ENCODE results near the gene FOXC1. TPM values are rescaled to one million over a fixed set of nuclear protein-coding genes. Genes with fewer than 3 reads are reported as not detected.

The FOXC1 gene
- total and polyA plus RNA-seq, 2 donors, result 4.2 to 7.3 TPM

- WGBS, result 97% methylated on average over 8 of the region's 8 CpGs
- Histone ChIP-seq H3K36me3 (ENCODE audit: insufficient read depth) (no peaks in the 10 kb centered on the region), H3K27ac (ENCODE audit: low read depth) (no peak overlapping the region), H3K4me1 (ENCODE audit: insufficient read depth) (peaks cover 2% of the 10 kb centered on the region), H3K4me3 (ENCODE audit: low read depth, low read length) (no peak overlapping the region)
- DNase-seq (ENCODE audit: extremely low spot score), result no peak
Observed at GRCh38 chr6:1622851-1623768, 13.4 kb downstream of the FOXC1 start.

GRCh38 chr6:1623769-1624057 is 14.0 kb downstream of the FOXC1 start:
- H3K4me1 ChIP-seq (ENCODE audit: insufficient read depth), result peaks cover 2% of the 10 kb centered on the region
- no peak for DNase-seq (ENCODE audit: extremely low spot score)
- no peak overlapping the region for H3K27ac ChIP-seq (ENCODE audit: low read depth)
- no peaks in the 10 kb centered on the region for H3K36me3 ChIP-seq (ENCODE audit: insufficient read depth)
- 80% methylated on average over 12 of the region's 12 CpGs for WGBS
- H3K4me3 ChIP-seq (ENCODE audit: low read depth, low read length), result no peak overlapping the region

GRCh38 chr6:1624058-1624850 is 14.5 kb downstream of the FOXC1 start:
- Histone ChIP-seq H3K4me1 (ENCODE audit: insufficient read depth) (peaks cover 2% of the 10 kb centered on the region), H3K4me3 (ENCODE audit: low read depth, low read length) (peak overlapping the region; percentile 55), H3K27ac (ENCODE audit: low read depth) (no peak overlapping the region), H3K36me3 (ENCODE audit: insufficient read depth) (no peaks in the 10 kb centered on the region)
- DNase-seq (ENCODE audit: extremely low spot score), result no peak
- WGBS, result 26% methylated on average over 66 of the region's 66 CpGs

- WGBS, result 3% methylated on average over 53 of the region's 53 CpGs
- DNase-seq (ENCODE audit: extremely low spot score), result no peak
- Histone ChIP-seq H3K27ac (ENCODE audit: low read depth) (no peak overlapping the region), H3K4me3 (ENCODE audit: low read depth, low read length) (peak overlapping the region; percentile 55), H3K36me3 (ENCODE audit: insufficient read depth) (no peaks in the 10 kb centered on the region), H3K4me1 (ENCODE audit: insufficient read depth) (no peaks in the 10 kb centered on the region)
Observed at GRCh38 chr6:1624851-1625781, 15.4 kb downstream of the FOXC1 start.

- no peaks in the 10 kb centered on the region for H3K4me1 ChIP-seq (ENCODE audit: insufficient read depth)
- no peak for DNase-seq (ENCODE audit: extremely low spot score)
- WGBS, result 47% methylated on average over 18 of the region's 18 CpGs
- no peak overlapping the region for H3K27ac ChIP-seq (ENCODE audit: low read depth)
- no peaks in the 10 kb centered on the region for H3K36me3 ChIP-seq (ENCODE audit: insufficient read depth)
- no peak overlapping the region for H3K4me3 ChIP-seq (ENCODE audit: low read depth, low read length)
Observed at GRCh38 chr6:1625794-1626435, 16.2 kb downstream of the FOXC1 start.

- no peaks in the 10 kb centered on the region for H3K4me1 ChIP-seq (ENCODE audit: insufficient read depth)
- DNase-seq (ENCODE audit: extremely low spot score), result no peak
- no peak overlapping the region for H3K27ac ChIP-seq (ENCODE audit: low read depth)
- H3K36me3 ChIP-seq (ENCODE audit: insufficient read depth), result no peaks in the 10 kb centered on the region
- no peak overlapping the region for H3K4me3 ChIP-seq (ENCODE audit: low read depth, low read length)
- WGBS, result 35% methylated on average over 4 of the region's 4 CpGs
Observed at GRCh38 chr6:1626481-1626880, 16.8 kb downstream of the FOXC1 start.

- 50% methylated on average over 10 of the region's 10 CpGs for WGBS
- Histone ChIP-seq H3K27ac (ENCODE audit: low read depth) (no peak overlapping the region), H3K36me3 (ENCODE audit: insufficient read depth) (no peaks in the 10 kb centered on the region), H3K4me1 (ENCODE audit: insufficient read depth) (no peaks in the 10 kb centered on the region), H3K4me3 (ENCODE audit: low read depth, low read length) (no peak overlapping the region)
- DNase-seq (ENCODE audit: extremely low spot score), result no peak
Observed at GRCh38 chr6:1627827-1628560, 18.3 kb downstream of the FOXC1 start.

GRCh38 chr6:1629316-1629715 is 19.6 kb downstream of the FOXC1 start:
- no peak overlapping the region for H3K4me3 ChIP-seq (ENCODE audit: low read depth, low read length)
- no peaks in the 10 kb centered on the region for H3K4me1 ChIP-seq (ENCODE audit: insufficient read depth)
- H3K27ac ChIP-seq (ENCODE audit: low read depth), result no peak overlapping the region
- no peak for DNase-seq (ENCODE audit: extremely low spot score)
- 88% methylated on average over 14 of the region's 14 CpGs for WGBS
- H3K36me3 ChIP-seq (ENCODE audit: insufficient read depth), result no peaks in the 10 kb centered on the region

GRCh38 chr6:1630212-1630770 is 20.6 kb downstream of the FOXC1 start:
- H3K4me1 ChIP-seq (ENCODE audit: insufficient read depth), result no peaks in the 10 kb centered on the region
- DNase-seq (ENCODE audit: extremely low spot score), result no peak
- 95% methylated on average over 10 of the region's 10 CpGs for WGBS
- H3K27ac ChIP-seq (ENCODE audit: low read depth), result no peak overlapping the region
- H3K36me3 ChIP-seq (ENCODE audit: insufficient read depth), result no peaks in the 10 kb centered on the region
- H3K4me3 ChIP-seq (ENCODE audit: low read depth, low read length), result no peak overlapping the region

GRCh38 chr6:1630771-1631217 is 21.1 kb downstream of the FOXC1 start:
- Histone ChIP-seq H3K4me1 (ENCODE audit: insufficient read depth) (no peaks in the 10 kb centered on the region), H3K36me3 (ENCODE audit: insufficient read depth) (no peaks in the 10 kb centered on the region), H3K27ac (ENCODE audit: low read depth) (no peak overlapping the region), H3K4me3 (ENCODE audit: low read depth, low read length) (no peak overlapping the region)
- DNase-seq (ENCODE audit: extremely low spot score), result no peak
- WGBS, result 85% methylated on average over 11 of the region's 11 CpGs

- Histone ChIP-seq H3K27ac (ENCODE audit: low read depth) (no peak overlapping the region), H3K4me3 (ENCODE audit: low read depth, low read length) (no peak overlapping the region), H3K36me3 (ENCODE audit: insufficient read depth) (no peaks in the 10 kb centered on the region), H3K4me1 (ENCODE audit: insufficient read depth) (no peaks in the 10 kb centered on the region)
- 82% methylated on average over 4 of the region's 4 CpGs for WGBS
- no peak for DNase-seq (ENCODE audit: extremely low spot score)
Observed at GRCh38 chr6:1631251-1631650, 21.5 kb downstream of the FOXC1 start.

GRCh38 chr6:1633366-1634021 is 23.8 kb downstream of the FOXC1 start:
- WGBS, result 94% methylated on average over 16 of the region's 16 CpGs
- Histone ChIP-seq H3K36me3 (ENCODE audit: insufficient read depth) (no peaks in the 10 kb centered on the region), H3K27ac (ENCODE audit: low read depth) (no peak overlapping the region), H3K4me1 (ENCODE audit: insufficient read depth) (no peaks in the 10 kb centered on the region), H3K4me3 (ENCODE audit: low read depth, low read length) (no peak overlapping the region)
- DNase-seq (ENCODE audit: extremely low spot score), result no peak

Measured in urinary bladder (tissue), 4 donors.